Gastroesophageal sphincter (tissue), 4 donors: ENCODE measurements around the gene NUP188. TPM values are rescaled to one million over a fixed set of nuclear protein-coding genes. Genes with fewer than 3 reads are reported as not detected.

ENCODE experiments used
- ATAC-seq: fragments of 150-250 bp; one replicate; pipeline ENCODE4 v1.9.1; 2016; ENCODE audit warnings: mild to moderate bottlenecking, moderate library complexity
- H3K27ac ChIP-seq, 4 donors: fragments of 200-600 bp; sonication (generic) in 3 of 4; 1 replicate in 3 of 4; 2 replicates in 1 of 4; pipeline ENCODE4 v1.5.1; 2016 to 2019
- H3K27me3 ChIP-seq: fragments of 200-600 bp; sonication (generic); one replicate; pipeline ENCODE4 v1.5.1; 2019
- H3K36me3 ChIP-seq, 2 donors: fragments of 200-600 bp; sonication (generic); one replicate each; pipeline ENCODE4 v1.5.1; 2019; ENCODE audit warnings: control low read depth in 1 of 2
- H3K4me1 ChIP-seq, 3 donors: fragments of 200-600 bp; sonication (generic); 1 replicate in 2 of 3; 2 replicates in 1 of 3; pipeline ENCODE4 v1.5.1; 2016 to 2019; ENCODE audit warnings: control low read depth in 2 of 3
- H3K4me3 ChIP-seq, 2 donors: fragments of 200-600 bp; sonication (generic); one replicate each; pipeline ENCODE4 v1.5.1; 2019; ENCODE audit warnings: mild to moderate bottlenecking in 1 of 2, moderate library complexity in 1 of 2
- H3K9me3 ChIP-seq, 3 donors: fragments of 200-600 bp; sonication (generic); one replicate each; pipeline ENCODE4 v1.5.1; 2017 to 2019; ENCODE audit warnings: control low read depth in 2 of 3
- CTCF ChIP-seq, 4 experiments: fragments of 200-600 bp in 2 of 4; fragments of 450-650 bp in 2 of 4; sonication (generic) in 1 of 4; IDR thresholded peaks; one replicate each; pipeline ENCODE4 v1.5.1; 2017 to 2019; ENCODE audit warnings: antibody characterized with exemption in 4 of 4, mild to moderate bottlenecking in 2 of 4, moderate library complexity in 2 of 4
- EP300 ChIP-seq: sonication (generic); formaldehyde crosslinking; IDR thresholded peaks from one replicate; pipeline ENCODE4 v1.6.1; 2017; ENCODE audit warnings: antibody characterized with exemption, mild to moderate bottlenecking
- POLR2A ChIP-seq, 2 donors: fragments of 450-650 bp; IDR thresholded peaks; one replicate each; pipeline ENCODE4 v1.6.1; 2017; ENCODE audit warnings: antibody characterized with exemption in 2 of 2, mild to moderate bottlenecking in 2 of 2, moderate library complexity in 1 of 2
- POLR2AphosphoS5 ChIP-seq: sonication (generic); formaldehyde crosslinking; IDR thresholded peaks from one replicate; pipeline ENCODE4 v1.6.1; 2017; ENCODE audit warnings: antibody characterized with exemption
- WGBS, 2 donors: methylation state at CpG; one replicate each; pipeline ENCODE4 v1.1.5; 2018; ENCODE audit warnings: low coverage in 1 of 2; 5-methylcytosine and 5-hydroxymethylcytosine counted together
- total RNA-seq, 4 donors: library from RNA; depleted of rRNA; stranded (reverse); fragments of >200 nt; gene quantifications; one replicate each; pipeline ENCODE4 v1.1.0, GENCODE V29; 2016

NUP188 gene
- total RNA-seq, 4 donors from 2014 or later = 18.6 to 32.7 (median 29.1) TPM

- H3K4me1 ChIP-seq = peaks cover 0 to 50% (median 5%) of the 10 kb centered on the region in 3 donors
- no peaks in the 10 kb centered on the region for H3K9me3 ChIP-seq
- no peak for TF ChIP-seq POLR2A (IDR thresholded peaks at IDR 0.05)
- TF ChIP-seq EP300 = no peak
- TF ChIP-seq POLR2AphosphoS5 = no peak
- TF ChIP-seq CTCF (IDR thresholded peaks at IDR 0.05) = no peak
- peaks cover 0 to 47% of the 10 kb centered on the region in 2 donors for H3K36me3 ChIP-seq
- no peak for ATAC-seq
- WGBS, 2 donors = 75 to 95% methylated on average over 2 to 3 of the region's 7 CpGs
- no peaks in the 10 kb centered on the region for H3K27me3 ChIP-seq
- no peak overlapping the region for H3K4me3 ChIP-seq
- H3K27ac ChIP-seq = peak overlapping the region in 2 of 4 donors; percentile 59 to 68
Observed at GRCh38 chr9:128901379-128901778, 46.1 kb upstream of the NUP188 start.

GRCh38 chr9:128901822-128902221 lies 45.7 kb upstream of the NUP188 start:
- ATAC-seq = no peak
- WGBS, 2 donors = no CpG with 5 or more reads among the region's 5 CpGs

GRCh38 chr9:128902351-128903078 lies 45.0 kb upstream of the NUP188 start:
- Histone ChIP-seq H3K36me3 (peaks cover 0 to 47% of the 10 kb centered on the region in 2 donors), H3K9me3 (no peaks in the 10 kb centered on the region), H3K4me3 (no peak overlapping the region), H3K27me3 (no peaks in the 10 kb centered on the region), H3K4me1 (peaks cover 0 to 50% (median 5%) of the 10 kb centered on the region in 3 donors), H3K27ac (peak overlapping the region in 3 of 4 donors; percentile 59 to 68 (median 66))
- TF ChIP-seq CTCF (IDR thresholded peaks at IDR 0.05) (no peak), EP300 (no peak), POLR2A (IDR thresholded peaks at IDR 0.05) (no peak), POLR2AphosphoS5 (no peak)
- 60% methylated on average over 1 of the region's 23 CpGs; no CpG with 5 or more reads in 1 of the 2 donors for WGBS, 2 donors
- ATAC-seq = peak; percentile 68

More at GRCh38 chr9:128901822-128902221, 45.7 kb upstream of the NUP188 start:
- Histone ChIP-seq H3K4me1 (peaks cover 0 to 50% (median 5%) of the 10 kb centered on the region in 3 donors), H3K27ac (peak overlapping the region in 3 of 4 donors; percentile 56 to 68 (median 59)), H3K27me3 (no peaks in the 10 kb centered on the region), H3K9me3 (no peaks in the 10 kb centered on the region), H3K4me3 (no peak overlapping the region), H3K36me3 (peaks cover 0 to 47% of the 10 kb centered on the region in 2 donors)
- no peak for TF ChIP-seq CTCF (IDR thresholded peaks at IDR 0.05)
- no peak for TF ChIP-seq EP300
- TF ChIP-seq POLR2AphosphoS5 = no peak
- TF ChIP-seq POLR2A (IDR thresholded peaks at IDR 0.05) = no peak

GRCh38 chr9:128903079-128903461 lies 44.4 kb upstream of the NUP188 start:
- WGBS, 2 donors = 100% methylated on average over 1 of the region's 2 CpGs; no CpG with 5 or more reads in 1 of the 2 donors
- no peaks in the 10 kb centered on the region for H3K27me3 ChIP-seq
- no peak for ATAC-seq

More at GRCh38 chr9:128903079-128903461, 44.4 kb upstream of the NUP188 start:
- TF ChIP-seq POLR2A (IDR thresholded peaks at IDR 0.05) (no peak), POLR2AphosphoS5 (no peak), CTCF (IDR thresholded peaks at IDR 0.05) (no peak), EP300 (no peak)
- H3K4me3 ChIP-seq = no peak overlapping the region
- H3K36me3 ChIP-seq = peaks cover 0 to 47% of the 10 kb centered on the region in 2 donors
- H3K27ac ChIP-seq = peak overlapping the region in 3 of 4 donors; percentile 59 to 68 (median 66)
- no peaks in the 10 kb centered on the region for H3K9me3 ChIP-seq
- peaks cover 0 to 48% (median 5%) of the 10 kb centered on the region in 3 donors for H3K4me1 ChIP-seq
